ENCODE results near the gene JCAD. TPM values are rescaled to one million over a fixed set of nuclear protein-coding genes. Genes with fewer than 3 reads are reported as not detected.

The JCAD gene
- total RNA-seq, 2 donors from 2014 or later, result 8.3 to 113 TPM

- TF ChIP-seq POLR2A (IDR thresholded peaks at IDR 0.05) (no peak), POLR2AphosphoS5 (IDR thresholded peaks at IDR 0.05) (no peak), CTCF (IDR thresholded peaks at IDR 0.05) (no peak)
- Histone ChIP-seq H3K4me3 (no peak overlapping the region), H3K27me3 (replicated peaks; ENCODE audit: insufficient read depth) (no peaks in the 10 kb centered on the region), H3K36me3 (no peaks in the 10 kb centered on the region), H3K4me1 (replicated peaks) (no peaks in the 10 kb centered on the region), H3K27ac (no peak overlapping the region), H3K9me3 (no peaks in the 10 kb centered on the region)
- WGBS, result 43% methylated on average over 3 of the region's 3 CpGs
- intact Hi-C loops (cut with DNase I), result no loop called here
- DNase-seq (ENCODE audit: low spot score), result no peak
These were observed 12.9 kb downstream of the JCAD start for GRCh38 chr10:30046476-30046875.

GRCh38 chr10:30045961-30046360 is 13.4 kb downstream of the JCAD start:
- WGBS, result 74% methylated on average over 7 of the region's 7 CpGs
- intact Hi-C loops (cut with DNase I), result no loop called here
- H3K4me3 ChIP-seq, result no peak overlapping the region

GRCh38 chr10:30043476-30044270 is 15.7 kb downstream of the JCAD start:
- intact Hi-C loops (cut with DNase I), result no loop called here

More at GRCh38 chr10:30045961-30046360, 13.4 kb downstream of the JCAD start:
- Histone ChIP-seq H3K27me3 (replicated peaks; ENCODE audit: insufficient read depth) (no peaks in the 10 kb centered on the region), H3K9me3 (no peaks in the 10 kb centered on the region), H3K27ac (no peak overlapping the region), H3K36me3 (no peaks in the 10 kb centered on the region), H3K4me1 (replicated peaks) (no peaks in the 10 kb centered on the region)
- no peak for DNase-seq (ENCODE audit: low spot score)
- TF ChIP-seq CTCF (IDR thresholded peaks at IDR 0.05), result no peak
- TF ChIP-seq POLR2AphosphoS5 (IDR thresholded peaks at IDR 0.05), result no peak
- no peak for TF ChIP-seq POLR2A (IDR thresholded peaks at IDR 0.05)

GRCh38 chr10:30042820-30043219 is 16.6 kb downstream of the JCAD start:
- no peaks in the 10 kb centered on the region for H3K27me3 ChIP-seq (replicated peaks; ENCODE audit: insufficient read depth)
- intact Hi-C loops (cut with DNase I), result no loop called here
- H3K27ac ChIP-seq, result no peak overlapping the region

More at GRCh38 chr10:30043476-30044270, 15.7 kb downstream of the JCAD start:
- no peak for DNase-seq (ENCODE audit: low spot score)
- no peak overlapping the region for H3K27ac ChIP-seq
- H3K36me3 ChIP-seq, result no peaks in the 10 kb centered on the region
- H3K27me3 ChIP-seq (replicated peaks; ENCODE audit: insufficient read depth), result no peaks in the 10 kb centered on the region
- 53% methylated on average over 5 of the region's 5 CpGs for WGBS
- no peak overlapping the region for H3K4me3 ChIP-seq
- H3K4me1 ChIP-seq (replicated peaks), result no peaks in the 10 kb centered on the region
- no peaks in the 10 kb centered on the region for H3K9me3 ChIP-seq
- no peak for TF ChIP-seq POLR2A (IDR thresholded peaks at IDR 0.05)
- no peak for TF ChIP-seq POLR2AphosphoS5 (IDR thresholded peaks at IDR 0.05)
- TF ChIP-seq CTCF (IDR thresholded peaks at IDR 0.05), result no peak

More at GRCh38 chr10:30042820-30043219, 16.6 kb downstream of the JCAD start:
- WGBS, result 93% methylated on average over 3 of the region's 3 CpGs
- Histone ChIP-seq H3K36me3 (no peaks in the 10 kb centered on the region), H3K9me3 (no peaks in the 10 kb centered on the region), H3K4me3 (no peak overlapping the region), H3K4me1 (replicated peaks) (no peaks in the 10 kb centered on the region)
- TF ChIP-seq CTCF (IDR thresholded peaks at IDR 0.05), result no peak
- TF ChIP-seq POLR2A (IDR thresholded peaks at IDR 0.05), result no peak
- TF ChIP-seq POLR2AphosphoS5 (IDR thresholded peaks at IDR 0.05), result no peak
- DNase-seq (ENCODE audit: low spot score), result no peak

Measured in prostate gland (tissue), 2 donors.